GM23338 (cell line): Measurements from ENCODE around the gene TTC33. TPM values are rescaled to one million over a fixed set of nuclear protein-coding genes. Genes with fewer than 3 reads are reported as not detected.

Experiments
- ATAC-seq: fragments of 200-7000 bp; cut with Tn5 transposase; 3 replicates; pipeline ENCODE4 v1.9.1; 2020
- DNase-seq: peaks from one replicate; pipeline ENCODE4 v3.0.0-alpha.2; 2015; ENCODE audit warnings: low spot score
- H2AFZ ChIP-seq: fragments of 200-600 bp; sonication (generic); 2 replicates; pipeline ENCODE4 v1.8.0; 2016; ENCODE audit warnings: antibody characterized with exemption, mild to moderate bottlenecking, moderate library complexity
- H3F3A ChIP-seq: fragments of 200-600 bp; sonication (generic); replicated peaks from 2 replicates; pipeline ENCODE4 v1.8.0; 2017; ENCODE audit warnings: antibody characterized with exemption, mixed run types, low read depth
- H3K27ac ChIP-seq: fragments of 200-600 bp; sonication (generic); 2 replicates; pipeline ENCODE4 v1.6.1; 2016; ENCODE audit warnings: low read depth
- H3K27me3 ChIP-seq: fragments of 200-600 bp; sonication (generic); 2 replicates; pipeline ENCODE4 v1.8.0; 2016; ENCODE audit warnings: mild to moderate bottlenecking, mixed run types, moderate library complexity; ENCODE audit not compliant: insufficient read depth
- H3K36me3 ChIP-seq: fragments of 200-600 bp; sonication (generic); 2 replicates; pipeline ENCODE4 v1.8.0; 2016; ENCODE audit warnings: mild to moderate bottlenecking; ENCODE audit not compliant: insufficient read depth
- H3K4me1 ChIP-seq: fragments of 200-600 bp; sonication (generic); 2 replicates; pipeline ENCODE4 v1.8.0; 2016; ENCODE audit warnings: mild to moderate bottlenecking, moderate library complexity; ENCODE audit not compliant: insufficient read depth
- H3K4me2 ChIP-seq: fragments of 200-600 bp; sonication (generic); 2 replicates; pipeline ENCODE4 v1.7.1; 2017; ENCODE audit warnings: mixed run types
- H3K4me3 ChIP-seq: fragments of 200-600 bp; sonication (generic); 2 replicates; pipeline ENCODE4 v1.6.1; 2016; ENCODE audit warnings: mixed run types
- H3K79me2 ChIP-seq: fragments of 200-600 bp; sonication (generic); replicated peaks from 2 replicates; pipeline ENCODE4 v1.8.0; 2017; ENCODE audit warnings: mild to moderate bottlenecking; ENCODE audit not compliant: insufficient read depth
- H3K9me2 ChIP-seq: fragments of 200-600 bp; sonication (generic); 2 replicates; pipeline ENCODE4 v1.8.0; 2017; ENCODE audit not compliant: insufficient read depth
- H4K20me1 ChIP-seq: fragments of 200-600 bp; sonication (generic); replicated peaks from 2 replicates; pipeline ENCODE4 v1.8.0; 2017; ENCODE audit warnings: mild to moderate bottlenecking; ENCODE audit not compliant: insufficient read depth
- H3K27ac Mint-ChIP-seq: 2 replicates; pipeline ENCODE4 v1.8.0; 2020; ENCODE audit warnings: inconsistent platforms, mild to moderate bottlenecking, moderate library complexity, mixed read lengths
- H3K27me3 Mint-ChIP-seq: 3 replicates; pipeline ENCODE4 v1.8.0; 2022; ENCODE audit warnings: low read depth, mild to moderate bottlenecking, moderate library complexity, mixed read lengths, inconsistent platforms; ENCODE audit not compliant: insufficient read depth, poor library complexity
- H3K36me3 Mint-ChIP-seq: 3 replicates; pipeline ENCODE4 v1.8.0; 2021; ENCODE audit warnings: low read depth, mild to moderate bottlenecking, inconsistent platforms, moderate library complexity, mixed read lengths
- H3K4me1 Mint-ChIP-seq: 3 replicates; pipeline ENCODE4 v1.8.0; 2020; ENCODE audit warnings: mild to moderate bottlenecking, inconsistent platforms, mixed read lengths
- H3K4me3 Mint-ChIP-seq: 3 replicates; pipeline ENCODE4 v1.8.0; 2021; ENCODE audit warnings: moderate library complexity, mild to moderate bottlenecking, inconsistent platforms, mixed read lengths
- H3K9me3 Mint-ChIP-seq: 3 replicates; pipeline ENCODE4 v1.8.0; 2020; ENCODE audit warnings: moderate library complexity, mild to moderate bottlenecking, inconsistent platforms, mixed read lengths
- CREB1 ChIP-seq: fragments of 250-450 bp; sonication (Bioruptor Pico); IDR thresholded peaks from 2 replicates; pipeline ENCODE4 v1.5.0; 2020; ENCODE audit warnings: low read depth, mild to moderate bottlenecking, moderate library complexity
- EZH2 ChIP-seq: fragments of 200-600 bp; sonication (generic); IDR thresholded peaks from one replicate; pipeline ENCODE4 v1.8.0; 2017; ENCODE audit warnings: antibody characterized with exemption, mild to moderate bottlenecking, low read depth; ENCODE audit not compliant: unreplicated experiment
- NANOG ChIP-seq: IDR thresholded peaks from 2 replicates; pipeline ENCODE4 v1.6.1; 2016; ENCODE audit warnings: antibody characterized with exemption, borderline replicate concordance
- POLR2AphosphoS5 ChIP-seq: IDR thresholded peaks from 2 replicates; pipeline ENCODE4 v1.6.1; 2016; ENCODE audit warnings: antibody characterized with exemption, low read depth
- ZNF114 ChIP-seq: fragments of 250-450 bp; sonication (Bioruptor Pico); IDR thresholded peaks from 2 replicates; pipeline ENCODE4 v1.5.0; 2020; ENCODE audit warnings: mild to moderate bottlenecking, moderate library complexity
- ZNF462 ChIP-seq: fragments of 250-450 bp; sonication (Bioruptor Pico); IDR thresholded peaks from 2 replicates; pipeline ENCODE4 v1.5.0; 2020; ENCODE audit warnings: mild to moderate bottlenecking, moderate library complexity
- polyA plus RNA-seq: library from polyadenylated mRNA; unstranded; fragments of >200 nt; fragmentation: Nextera tagmentation; extraction: Ambion mirVana; gene quantifications from 2 replicates; pipeline ENCODE4 v1.2.1, GENCODE V29; 2016
- total RNA-seq: library from RNA; depleted of rRNA; stranded (reverse); fragments of >200 nt; shearing (Covaris generic); gene quantifications from 2 replicates; pipeline ENCODE4 v1.2.3, GENCODE V29; 2014

Gene TTC33
- total and polyA plus RNA-seq, 2 experiments from 2014 or later: 4.1 to 11.5 TPM

GRCh38 chr5:40495237-40495635, 260.5 kb downstream of the TTC33 start:
- Histone ChIP-seq H3K4me3 (no peak overlapping the region), H2AFZ (no peak overlapping the region), H3K27ac (no peak overlapping the region), H3F3A (no peaks in the 10 kb centered on the region), H3K27me3 (no peaks in the 10 kb centered on the region), H3K36me3 (no peaks in the 10 kb centered on the region), H3K79me2 (no peaks in the 10 kb centered on the region), H3K4me2 (no peak overlapping the region), H3K4me1 (peaks cover 21% of the 10 kb centered on the region; the same call in 1 of the 2 replicates), H3K9me2 (peaks cover 4% of the 10 kb centered on the region; the same call in 1 of the 2 replicates), H4K20me1 (no peaks in the 10 kb centered on the region)
- ATAC-seq: no peak
- H3K9me3 Mint-ChIP-seq: no peaks in the 10 kb centered on the region
- DNase-seq: no peak
- H3K27ac Mint-ChIP-seq: no peak overlapping the region
- H3K4me3 Mint-ChIP-seq: no peak overlapping the region
- TF ChIP-seq ZNF462 (CRISPR knock-in tag): no peak
- no peak for TF ChIP-seq POLR2AphosphoS5
- TF ChIP-seq EZH2: no peak
- TF ChIP-seq ZNF114 (CRISPR knock-in tag): no peak
- no peak for TF ChIP-seq NANOG
- TF ChIP-seq CREB1: no peak
- no peaks in the 10 kb centered on the region for H3K27me3 Mint-ChIP-seq
- H3K36me3 Mint-ChIP-seq: no peaks in the 10 kb centered on the region
- H3K4me1 Mint-ChIP-seq: peaks cover 10% of the 10 kb centered on the region

GRCh38 chr5:40494631-40495236, 261.0 kb downstream of the TTC33 start:
- H3K4me3 ChIP-seq: no peak overlapping the region
- Mint-ChIP-seq H3K9me3 (no peaks in the 10 kb centered on the region), H3K36me3 (no peaks in the 10 kb centered on the region), H3K27ac (no peak overlapping the region), H3K4me1 (peaks cover 10% of the 10 kb centered on the region), H3K4me3 (no peak overlapping the region), H3K27me3 (no peaks in the 10 kb centered on the region)
- H3K36me3 ChIP-seq: no peaks in the 10 kb centered on the region
- no peak for TF ChIP-seq NANOG
- no peaks in the 10 kb centered on the region for H3K27me3 ChIP-seq
- DNase-seq (no peak), ATAC-seq (no peak)
- H2AFZ ChIP-seq: no peak overlapping the region
- peaks cover 21% of the 10 kb centered on the region; the same call in 1 of the 2 replicates for H3K4me1 ChIP-seq
- H3F3A ChIP-seq: no peaks in the 10 kb centered on the region
- H3K27ac ChIP-seq: no peak overlapping the region
- H3K79me2 ChIP-seq: no peaks in the 10 kb centered on the region
- no peaks in the 10 kb centered on the region for H4K20me1 ChIP-seq
- H3K9me2 ChIP-seq: peaks cover 4% of the 10 kb centered on the region; the same call in 1 of the 2 replicates
- H3K4me2 ChIP-seq: no peak overlapping the region
